ENCODE measurements around the gene MLN.

MLN gene

DNA sequence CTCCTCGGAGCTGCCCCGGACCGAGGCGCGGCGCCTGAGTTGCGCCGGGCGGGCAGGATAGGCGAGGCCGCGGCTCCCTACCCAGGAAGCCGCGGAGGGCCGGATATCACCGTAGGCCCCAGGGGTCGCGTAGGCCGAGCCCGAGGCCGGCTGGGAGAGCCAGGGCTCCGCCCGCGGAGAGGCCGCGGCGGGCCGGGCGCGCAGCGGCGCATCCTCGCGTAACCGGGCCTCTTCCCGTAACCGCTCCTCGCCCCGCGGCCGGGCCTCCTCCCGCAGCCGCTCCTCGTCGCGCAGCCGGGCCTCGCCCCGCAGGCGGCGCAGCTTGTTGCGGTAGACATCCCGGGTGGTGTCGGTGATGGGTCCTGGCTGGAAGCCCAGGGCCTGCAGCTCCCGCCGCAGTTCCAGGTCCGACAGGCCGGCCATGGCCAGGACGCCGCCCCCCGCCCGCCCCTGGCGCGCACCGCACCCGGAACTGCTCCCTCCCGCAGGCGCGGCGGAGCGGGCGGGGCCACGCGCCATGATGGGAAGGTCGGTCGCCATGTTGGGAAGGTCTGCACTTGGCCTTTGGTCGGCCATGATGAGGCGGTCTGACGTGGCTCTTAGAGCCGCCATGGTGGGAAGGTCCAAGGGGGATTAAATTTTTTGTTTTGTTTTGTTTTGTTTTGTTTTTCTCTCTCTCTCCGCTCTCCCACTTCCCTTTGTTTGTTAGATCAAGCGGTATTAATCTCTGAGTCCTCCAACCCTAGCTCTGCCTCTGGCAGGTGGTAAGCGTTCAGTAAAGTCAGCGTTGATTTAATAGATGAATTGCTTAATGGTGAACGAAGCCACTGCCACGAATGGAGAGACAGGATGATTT lies 14.9 kb downstream of the MLN start, which contains the start of gene LEMD2:
TSS of gene LEMD2 (minus strand) at position 437 of the 856 bp plus-strand sequence. CDS start at position 423, 14 bp downstream.
- DNase-seq: peak; percentile 93

DNA sequence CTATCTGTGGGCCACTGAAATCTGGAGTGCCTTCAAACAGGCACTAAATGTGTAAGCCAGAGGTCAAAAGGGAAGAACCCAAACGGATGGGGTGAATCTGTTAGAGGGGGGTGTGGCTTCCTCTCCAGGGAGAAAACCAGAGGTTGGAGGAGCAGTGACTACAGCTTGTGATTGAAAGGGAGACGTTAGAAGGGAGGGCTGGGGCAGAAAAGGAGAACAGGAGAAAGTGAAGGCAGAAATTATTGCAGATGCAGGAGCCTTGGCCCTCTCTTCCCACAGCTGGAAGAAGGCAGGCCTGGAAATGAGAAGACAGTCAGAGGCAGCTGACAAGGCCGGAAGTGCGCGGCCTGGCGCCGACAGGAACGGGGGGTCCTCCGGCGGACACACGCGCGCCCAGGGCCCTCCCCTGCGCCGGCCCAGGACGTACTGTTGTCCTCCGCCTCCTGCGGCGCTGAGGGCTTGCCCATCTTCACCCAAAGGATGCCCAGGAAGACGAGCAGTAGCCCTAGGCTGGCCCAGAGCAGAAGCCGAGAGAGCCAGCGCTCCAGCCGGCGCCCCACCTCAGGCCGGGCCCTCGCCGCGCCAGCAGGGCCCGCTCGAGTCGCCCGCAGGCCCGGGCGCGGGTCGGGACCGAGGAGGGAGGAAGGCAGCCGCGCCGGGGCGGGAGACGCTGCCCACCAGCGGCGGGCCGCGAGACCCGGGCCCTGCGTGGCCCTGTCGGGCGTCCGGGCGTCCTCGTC lies 15.7 kb downstream of the MLN start:
- peak; percentile 63 for DNase-seq

DNA sequence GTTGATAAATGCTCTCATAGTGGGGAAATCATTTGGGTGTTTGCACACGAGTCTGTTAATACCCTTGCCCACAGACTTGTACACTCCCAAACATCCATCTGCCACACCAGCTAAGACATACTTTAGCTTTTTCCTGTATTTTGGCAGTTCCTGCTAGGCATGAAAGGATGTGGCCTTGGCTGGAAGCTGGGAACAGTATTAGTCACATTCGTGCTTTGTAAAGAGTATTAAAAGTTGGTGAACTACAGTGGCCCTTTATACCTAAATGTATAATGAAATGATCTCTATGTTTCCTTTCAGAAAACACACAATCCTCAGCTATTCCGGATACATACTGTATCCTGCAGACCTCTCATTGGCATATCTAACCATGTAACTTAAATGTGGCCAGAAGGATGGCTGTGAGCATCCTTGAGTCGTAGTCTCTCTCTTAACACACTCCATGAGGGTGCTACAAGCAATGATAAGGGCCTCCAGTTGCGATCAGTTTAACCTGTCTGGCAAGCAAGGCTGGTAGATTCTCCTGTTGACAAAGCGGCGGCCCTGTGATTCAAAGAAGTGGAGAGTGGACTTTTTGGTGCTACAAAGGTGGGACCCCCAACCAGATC lies 16.4 kb downstream of the MLN start:
- no peak for DNase-seq

DNA sequence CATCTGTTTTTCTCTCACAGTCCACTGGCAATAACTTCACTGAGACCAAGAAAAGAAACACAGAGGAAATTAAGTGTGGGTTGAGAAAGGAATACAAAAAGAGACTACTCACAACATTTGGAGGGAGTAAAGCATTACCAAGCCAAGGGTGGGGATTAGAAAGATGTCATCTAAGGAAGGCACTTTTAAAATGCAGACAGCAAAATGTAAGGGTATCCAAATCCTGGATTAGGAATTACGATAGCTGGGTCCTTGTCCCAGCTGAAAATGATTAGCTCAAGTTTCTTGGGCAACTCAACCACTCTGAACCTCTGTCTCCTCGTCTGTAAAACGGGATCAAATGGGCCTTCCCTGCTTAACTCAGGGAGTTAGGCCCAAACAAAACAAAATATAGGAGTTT lies 17.1 kb downstream of the MLN start:
- no peak for DNase-seq

DNA sequence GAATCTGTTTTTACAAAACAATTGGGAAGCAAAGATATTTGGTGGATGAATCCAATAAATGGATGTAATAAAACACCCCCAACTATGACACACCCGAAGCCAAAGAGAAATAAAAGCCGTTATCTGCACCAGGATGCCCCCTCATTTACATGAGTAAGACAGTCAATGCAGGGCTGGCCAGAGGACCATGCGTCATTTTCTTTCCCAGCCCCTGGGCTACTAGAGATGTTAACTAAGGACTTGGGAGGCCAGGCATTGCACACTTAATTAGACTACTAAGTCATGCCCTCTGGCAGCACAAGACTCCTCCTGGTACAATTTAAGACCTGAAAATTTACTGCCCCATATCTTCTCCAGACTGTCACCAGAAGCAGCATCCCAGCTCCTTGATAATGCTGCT lies 18.0 kb downstream of the MLN start:
- DNase-seq: no peak

DNA sequence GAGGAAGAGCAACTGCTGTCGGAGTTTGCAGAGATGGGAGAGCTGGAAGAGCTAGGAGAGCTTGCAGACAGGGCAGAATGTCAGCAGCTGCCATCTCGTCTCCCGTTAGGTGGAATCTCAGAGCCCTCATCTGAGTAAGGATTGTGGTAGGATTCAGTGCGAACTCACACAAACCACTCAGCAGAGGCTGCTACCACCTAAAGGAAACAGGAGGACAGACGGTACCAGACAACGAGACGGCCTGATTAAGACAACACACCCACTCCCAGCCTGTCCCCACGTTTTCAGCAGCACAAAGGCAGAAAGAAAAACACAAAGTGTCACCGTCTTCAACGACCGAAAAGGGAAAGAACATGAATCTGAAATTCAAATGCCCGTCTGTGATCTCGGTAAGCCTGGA lies 19.0 kb downstream of the MLN start:
- no peak for DNase-seq

DNA sequence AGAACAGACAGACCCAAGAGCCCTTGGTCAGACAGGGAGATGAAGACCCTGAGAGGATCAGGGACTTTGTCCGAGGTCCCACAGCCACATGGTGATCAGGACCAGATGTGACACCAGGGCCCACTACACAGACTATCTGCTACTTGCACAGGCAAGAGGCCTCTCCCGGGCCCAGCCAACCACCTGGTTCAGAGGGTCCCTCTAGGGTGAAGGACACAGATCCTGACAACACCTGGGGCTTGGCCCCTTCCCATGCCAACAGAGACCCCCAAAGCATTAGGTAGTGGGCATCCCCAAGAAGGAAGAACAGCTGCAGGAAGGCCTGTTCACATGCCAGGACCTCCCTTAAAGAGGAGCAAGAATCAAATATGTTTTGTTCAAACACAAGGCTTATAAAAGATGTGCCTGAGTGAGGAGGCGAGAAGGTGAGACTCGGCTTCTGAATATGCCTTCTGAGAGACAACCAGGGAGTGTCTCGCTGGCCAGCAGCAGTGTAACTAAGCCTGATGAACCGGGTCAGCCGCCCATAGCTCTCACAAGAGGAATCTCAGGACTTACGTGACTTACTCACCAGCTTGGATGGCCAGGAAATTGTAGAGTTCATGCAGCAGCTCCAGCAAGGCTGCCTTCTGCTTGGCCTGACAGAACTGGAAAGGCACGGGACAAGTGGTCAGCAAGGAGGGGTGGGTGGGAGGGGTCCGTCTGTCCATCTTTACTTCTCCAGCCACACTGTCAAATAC lies 19.9 kb downstream of the MLN start:
- no peak for DNase-seq

DNA sequence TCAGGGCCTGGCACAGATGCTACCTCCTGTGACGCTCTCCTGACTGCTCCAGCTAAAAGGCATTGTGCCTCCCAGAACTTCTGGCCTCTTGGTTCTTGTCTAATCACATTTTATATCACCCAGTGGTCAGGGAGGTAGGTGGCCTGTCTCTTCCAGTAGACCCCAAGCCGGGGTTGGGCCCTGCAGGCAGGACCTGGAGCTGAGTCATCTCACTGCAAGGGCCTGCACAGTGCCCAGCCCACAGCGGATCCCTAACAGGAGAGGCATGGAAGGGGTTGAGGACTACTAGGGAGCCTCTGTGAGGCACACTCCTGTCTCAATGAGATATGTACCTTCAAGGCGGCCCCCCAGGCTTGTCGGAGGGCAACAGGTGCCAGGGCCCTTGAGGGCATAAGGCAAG lies 21.2 kb downstream of the MLN start:
- no peak for DNase-seq

DNA sequence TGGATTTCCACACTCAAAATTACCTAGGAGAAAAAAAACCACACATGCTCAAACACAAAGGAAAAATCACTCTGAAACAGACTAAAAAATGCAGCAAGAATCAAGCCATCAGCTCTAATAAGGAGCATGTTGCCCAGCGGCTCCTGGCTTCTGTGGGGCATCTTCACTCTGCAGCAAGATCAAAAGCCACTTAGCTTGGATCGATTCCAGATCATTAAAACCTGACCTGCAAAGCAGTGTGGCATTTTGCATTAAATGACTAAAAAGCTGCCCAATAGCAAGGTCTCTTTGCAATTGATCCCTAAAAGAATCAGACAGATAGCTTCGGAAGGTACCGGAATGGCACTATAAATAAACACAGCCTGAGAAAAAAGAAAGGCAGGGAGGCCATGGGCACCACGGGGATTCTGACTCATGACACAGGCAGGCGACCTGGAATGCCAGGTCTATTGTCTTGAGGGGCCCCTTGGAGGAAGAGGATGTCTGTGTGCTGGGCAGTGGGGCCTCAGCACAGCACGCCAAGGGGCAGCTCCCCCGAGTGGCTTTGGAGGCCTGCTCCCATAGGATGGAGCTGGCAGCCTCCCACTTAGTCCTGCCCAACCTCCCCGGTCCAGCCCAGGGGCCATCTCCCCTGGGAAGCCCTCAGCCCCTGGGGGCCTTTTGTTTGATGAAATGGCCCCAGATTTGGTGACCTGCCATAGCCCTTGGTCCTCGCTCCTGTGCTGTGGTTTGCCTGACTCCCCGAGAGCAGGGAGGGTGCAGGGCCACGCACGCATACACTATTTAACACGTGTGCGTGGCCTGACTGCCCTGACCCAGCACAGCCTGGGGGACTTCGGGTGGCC lies 22.4 kb downstream of the MLN start:
- DNase-seq: no peak

DNA sequence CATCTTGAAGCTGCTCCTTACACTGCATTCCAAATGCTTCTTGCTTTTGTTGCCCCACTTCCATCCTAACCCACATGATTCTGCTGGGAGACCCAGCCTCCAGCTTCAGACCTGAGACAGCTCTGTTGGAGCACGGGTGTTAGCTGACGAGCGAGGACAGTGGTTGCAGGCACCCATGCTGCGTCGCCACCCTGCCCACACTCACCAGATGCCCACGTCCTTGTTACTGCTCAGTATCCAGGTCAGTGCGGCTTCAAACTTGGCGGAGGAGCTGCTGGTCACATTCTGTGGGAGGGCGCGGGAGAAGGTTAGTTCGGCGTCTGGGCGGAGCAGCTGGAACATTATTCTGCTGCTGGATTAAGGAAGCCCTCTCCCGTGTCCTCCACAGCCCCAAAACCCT lies 23.9 kb downstream of the MLN start:
- no peak for DNase-seq

DNA sequence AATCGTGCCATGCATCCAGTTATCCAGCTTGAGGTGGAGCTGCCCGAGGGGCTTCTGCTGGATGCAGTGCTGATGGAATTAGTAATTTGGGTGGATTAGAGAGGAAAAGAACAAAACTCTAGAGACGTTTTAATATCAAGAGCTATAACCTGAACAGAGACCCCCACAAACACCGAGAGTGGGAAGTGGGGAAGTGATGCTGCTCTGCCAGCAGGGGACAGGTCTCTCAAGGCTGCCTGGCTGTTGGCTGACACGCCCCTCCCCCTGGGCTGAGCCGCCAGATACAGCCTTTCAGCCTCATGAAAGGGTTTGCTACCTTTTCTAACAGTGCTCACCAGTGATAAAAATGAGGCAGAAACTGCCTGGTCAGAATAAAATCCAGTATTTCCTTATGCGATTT lies 24.5 kb downstream of the MLN start:
- DNase-seq: no peak

DNA sequence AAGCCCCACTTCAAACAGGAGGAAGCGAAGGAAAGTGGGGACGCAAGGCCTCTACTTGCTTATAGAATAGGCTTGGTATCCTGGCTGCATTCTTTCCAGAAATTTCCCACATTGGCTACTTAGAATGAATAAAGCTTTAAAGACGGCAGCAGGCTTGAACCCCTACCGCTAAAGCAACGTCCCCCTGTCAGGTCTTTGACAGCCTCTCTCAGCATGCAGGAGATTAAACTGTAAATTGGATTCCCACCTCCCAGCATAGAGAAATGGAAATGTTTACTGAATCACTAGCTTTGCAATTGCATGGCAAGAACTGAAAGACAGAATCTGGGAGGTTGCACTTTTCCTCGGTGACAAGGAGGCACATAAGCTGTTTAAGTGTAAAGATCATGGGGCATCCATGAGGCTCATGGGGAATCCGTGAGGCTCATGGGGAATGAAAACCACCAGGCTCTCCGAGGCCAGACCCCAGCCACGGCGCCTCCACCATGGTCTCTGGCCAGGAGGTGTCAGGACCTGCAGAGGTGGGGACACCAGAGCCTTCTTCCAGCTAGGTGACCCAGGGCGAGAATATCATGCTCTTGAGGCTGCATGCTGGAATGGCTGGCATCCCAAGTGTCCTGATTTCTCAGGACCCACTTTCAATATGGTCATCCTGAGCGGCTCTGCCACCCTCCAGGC lies 25.2 kb downstream of the MLN start:
- no peak for DNase-seq

DNA sequence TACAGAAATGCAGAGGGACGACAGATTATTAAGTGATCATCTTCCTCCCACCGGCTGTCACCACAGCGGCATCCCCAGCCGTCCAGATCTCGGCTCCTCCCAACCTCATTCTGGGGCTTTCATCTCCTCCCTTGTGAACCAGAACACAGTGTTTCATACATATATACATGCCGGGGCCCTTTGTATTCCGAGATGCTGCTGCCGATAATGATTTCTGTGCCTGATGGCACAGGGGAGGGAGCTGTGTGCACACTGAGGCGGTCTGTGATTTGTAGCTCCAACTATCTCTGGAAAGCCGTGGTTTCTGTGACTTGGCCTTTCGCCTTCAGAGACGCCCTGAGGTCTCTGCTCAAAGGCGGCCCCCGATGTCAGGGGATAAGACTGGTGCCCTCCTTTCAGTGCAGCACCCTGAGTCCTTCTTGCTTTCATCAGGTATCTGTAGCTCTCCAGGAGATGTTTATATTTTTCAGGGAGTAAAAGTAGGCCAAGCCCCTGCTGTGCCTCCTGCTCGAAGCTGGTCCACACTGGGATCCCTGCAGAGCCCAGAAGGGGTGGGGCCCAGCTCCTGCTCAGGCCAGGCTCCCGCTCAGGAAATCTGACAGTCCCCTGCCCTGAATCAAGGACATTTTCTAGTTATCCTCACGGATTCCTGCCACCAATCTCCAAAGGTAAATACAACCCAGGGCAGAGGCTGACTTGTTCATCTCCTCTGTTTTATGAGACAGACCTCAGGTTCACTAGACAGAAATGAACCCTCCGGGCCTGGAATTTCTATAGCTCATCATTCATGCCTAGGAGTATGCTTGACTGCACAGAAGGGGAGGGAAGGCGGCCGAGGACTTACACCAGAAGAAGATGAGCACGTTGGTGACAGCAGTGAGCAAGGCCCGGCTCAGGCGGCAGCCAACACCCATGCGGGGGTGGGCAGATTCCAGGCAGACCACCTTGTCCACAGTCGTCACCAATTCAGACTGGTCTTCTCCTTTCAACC lies 26.1 kb downstream of the MLN start:
- DNase-seq: no peak

DNA sequence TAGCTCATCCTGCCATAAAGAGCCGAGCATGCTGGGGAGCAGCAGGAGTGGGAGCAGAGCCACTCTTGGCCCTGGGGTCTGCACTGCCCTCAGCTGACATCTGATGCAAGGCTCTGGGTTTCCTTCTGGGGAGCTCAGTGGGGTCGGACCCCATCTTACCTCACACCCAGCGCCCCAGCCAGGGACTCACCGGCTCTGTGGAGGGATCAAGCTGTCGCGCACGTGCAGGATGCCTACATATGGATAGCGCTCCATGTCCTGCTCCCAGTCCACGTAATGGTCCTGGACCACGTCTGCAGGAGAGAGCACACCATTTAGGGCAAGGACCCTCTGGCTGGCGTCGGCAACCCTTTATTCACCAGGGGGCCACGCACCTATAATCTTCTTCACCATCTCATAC lies 27.0 kb downstream of the MLN start:
- no peak for DNase-seq

DNA sequence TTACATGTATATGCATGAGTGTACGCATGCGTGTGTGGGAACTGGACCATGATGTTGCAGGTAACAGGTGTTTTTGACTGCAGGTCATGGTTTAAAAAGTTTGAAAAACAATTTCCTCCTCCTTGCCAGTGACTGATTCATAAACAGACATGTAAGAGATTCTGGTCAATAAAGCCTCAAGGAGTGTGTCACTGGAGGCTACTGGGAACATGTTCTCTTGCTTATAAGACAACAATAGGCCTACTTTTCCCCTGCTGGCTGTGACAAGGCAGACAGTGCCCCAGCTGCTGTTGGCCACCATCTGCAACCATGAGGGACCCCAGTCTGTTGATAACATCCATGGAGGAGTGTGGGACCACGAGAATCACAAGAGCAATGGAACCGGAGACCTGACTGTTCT lies 27.6 kb downstream of the MLN start:
- DNase-seq: no peak

DNA sequence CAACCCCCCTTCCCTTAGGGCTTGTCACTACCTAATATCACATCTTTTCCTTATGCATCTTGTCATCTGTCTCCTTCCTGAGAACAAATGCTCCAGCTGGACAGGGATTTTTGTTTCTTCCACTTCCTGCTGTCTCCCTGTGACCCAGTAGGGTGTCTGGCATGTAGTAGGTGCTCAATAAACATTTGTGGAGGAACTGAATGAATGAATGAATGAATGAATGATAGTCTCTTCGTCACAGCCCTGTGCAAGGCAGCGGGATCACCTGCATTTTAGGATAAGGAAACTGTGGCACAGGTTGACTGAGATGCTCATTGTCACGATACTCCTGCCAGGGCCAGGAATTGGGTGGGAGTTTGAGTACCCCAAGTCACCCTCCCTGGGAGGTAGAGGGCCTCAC lies 29.0 kb downstream of the MLN start:
- no peak for DNase-seq

DNA sequence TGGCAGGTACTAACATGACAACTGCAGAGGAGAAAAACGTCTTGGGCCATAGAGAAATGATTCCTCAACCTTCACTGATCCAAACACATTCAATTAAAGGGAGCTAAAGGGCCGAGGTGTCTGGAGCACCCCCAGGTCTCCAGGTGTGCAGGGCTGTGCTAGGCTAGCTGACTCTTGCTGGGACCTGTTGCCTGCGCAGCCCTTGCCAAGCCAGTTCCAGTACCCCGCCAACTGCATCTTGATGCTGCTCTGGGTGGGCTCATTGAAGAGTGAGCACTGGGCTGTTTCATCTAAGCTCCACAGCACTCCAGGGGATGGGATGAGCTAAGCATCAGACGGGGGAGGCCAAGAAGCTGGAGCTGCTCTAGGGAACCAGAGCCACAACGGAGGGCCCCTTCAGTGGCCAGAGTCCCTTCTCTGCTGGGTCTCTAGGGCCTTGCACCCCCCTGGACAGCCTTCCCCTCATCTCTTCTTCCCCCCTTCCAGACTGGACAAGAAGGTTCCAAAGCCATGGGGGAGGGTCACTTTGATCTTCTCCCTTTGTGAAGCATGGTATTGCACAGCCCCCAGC lies 30.8 kb downstream of the MLN start:
- no peak for DNase-seq

DNA sequence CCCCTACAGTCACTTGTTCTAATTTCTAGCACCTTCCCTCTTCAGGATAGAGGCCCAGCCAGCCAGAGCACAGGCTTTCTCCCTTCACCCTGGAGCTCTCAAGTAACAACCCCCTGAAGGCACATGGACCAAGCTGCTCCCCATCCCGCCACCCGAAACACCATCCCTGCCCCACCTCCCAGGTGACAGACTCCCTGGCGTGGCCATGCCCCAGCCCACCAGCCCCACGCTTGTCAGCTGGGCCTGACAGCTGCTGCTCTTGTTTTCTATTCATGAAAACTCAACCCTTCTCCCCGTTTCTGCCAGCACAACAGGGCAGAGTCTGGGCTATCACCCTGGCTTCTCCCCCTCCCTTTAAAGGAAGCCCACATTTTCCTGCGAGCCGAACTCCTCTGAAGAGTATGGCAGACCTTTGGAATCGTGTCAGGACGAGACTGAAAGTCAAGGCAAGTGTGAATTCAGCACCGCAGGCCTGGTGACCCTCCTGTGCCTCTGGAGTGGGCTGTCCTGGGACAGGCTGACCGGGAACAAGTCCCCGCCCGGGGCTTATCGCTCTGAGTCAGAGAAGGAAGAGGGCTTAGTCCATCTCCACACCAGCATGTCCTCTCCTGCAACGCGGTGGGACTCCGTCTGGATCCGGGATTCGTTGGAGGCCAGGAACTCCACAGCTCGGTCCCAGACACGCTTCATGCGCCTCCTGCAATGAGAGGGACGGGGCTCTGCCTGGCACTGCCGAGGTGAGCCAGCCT lies 31.5 kb downstream of the MLN start:
- DNase-seq: no peak

Data from CD4-positive, alpha-beta T cell treated with Interleukin-12 subunit alpha and Interleukin-12 subunit beta, for 1 hour (primary cell).